GM12865 (cell line): Measurements from ENCODE around the gene FRMPD2.
"Not testable (repeated sequence)": the region's sequence is repeated elsewhere in the genome, so short reads cannot be mapped to it uniquely, and the experiment has no call there.

ENCODE experiments used
- DNase-seq: peaks from one replicate; pipeline ENCODE4 v3.0.0; 2010; ENCODE audit warnings: low read depth
- H3K4me3 ChIP-seq: 2 replicates; pipeline ENCODE4 v1.5.1; 2011; ENCODE audit warnings: mild to moderate bottlenecking, low read depth, low read length, control low read depth
- TF ChIP-seq, protein P1 (sequence below): IDR thresholded peaks from 2 replicates; pipeline ENCODE4 v1.5.1; 2011; ENCODE audit warnings: low read length, control low read depth, low read depth, inconsistent platforms; ENCODE audit not compliant: insufficient read depth; ENCODE audit errors: missing control alignments

FRMPD2 gene

GRCh38 chr10:48193556-48193955 is 80.9 kb downstream of the FRMPD2 start:
- no peak for DNase-seq
- TF ChIP-seq, protein P1, sequence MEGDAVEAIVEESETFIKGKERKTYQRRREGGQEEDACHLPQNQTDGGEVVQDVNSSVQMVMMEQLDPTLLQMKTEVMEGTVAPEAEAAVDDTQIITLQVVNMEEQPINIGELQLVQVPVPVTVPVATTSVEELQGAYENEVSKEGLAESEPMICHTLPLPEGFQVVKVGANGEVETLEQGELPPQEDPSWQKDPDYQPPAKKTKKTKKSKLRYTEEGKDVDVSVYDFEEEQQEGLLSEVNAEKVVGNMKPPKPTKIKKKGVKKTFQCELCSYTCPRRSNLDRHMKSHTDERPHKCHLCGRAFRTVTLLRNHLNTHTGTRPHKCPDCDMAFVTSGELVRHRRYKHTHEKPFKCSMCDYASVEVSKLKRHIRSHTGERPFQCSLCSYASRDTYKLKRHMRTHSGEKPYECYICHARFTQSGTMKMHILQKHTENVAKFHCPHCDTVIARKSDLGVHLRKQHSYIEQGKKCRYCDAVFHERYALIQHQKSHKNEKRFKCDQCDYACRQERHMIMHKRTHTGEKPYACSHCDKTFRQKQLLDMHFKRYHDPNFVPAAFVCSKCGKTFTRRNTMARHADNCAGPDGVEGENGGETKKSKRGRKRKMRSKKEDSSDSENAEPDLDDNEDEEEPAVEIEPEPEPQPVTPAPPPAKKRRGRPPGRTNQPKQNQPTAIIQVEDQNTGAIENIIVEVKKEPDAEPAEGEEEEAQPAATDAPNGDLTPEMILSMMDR = no peak
- H3K4me3 ChIP-seq = no peak overlapping the region

DNA sequence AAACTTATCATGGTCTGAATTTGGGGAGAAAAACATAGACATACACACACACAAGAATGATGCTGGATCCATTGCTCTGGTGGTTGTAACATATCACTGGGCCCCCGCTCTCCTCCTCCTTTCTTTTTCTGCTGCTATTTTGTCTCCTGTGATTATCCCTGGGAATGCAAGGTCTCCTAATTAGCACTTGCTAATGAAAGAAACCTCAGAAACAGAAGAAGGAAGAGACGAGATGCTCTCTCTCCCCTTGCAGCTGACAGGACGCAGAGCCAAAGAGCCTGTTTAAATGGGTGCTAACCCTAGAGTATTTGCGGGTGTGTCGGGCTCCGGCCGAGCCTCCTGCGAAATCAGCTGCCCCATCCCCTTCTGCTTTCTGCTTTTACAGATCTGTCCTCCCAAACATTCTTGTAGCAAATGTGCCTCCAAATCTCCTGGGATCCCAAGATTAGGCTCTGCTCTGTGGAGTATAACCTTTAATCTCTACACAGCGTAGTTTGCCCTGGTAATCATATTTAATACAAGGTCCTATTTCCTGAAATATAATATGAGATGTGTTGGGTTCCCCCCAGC is 81.5 kb downstream of the FRMPD2 start:
- TF ChIP-seq, protein P1 = no peak
- DNase-seq = no peak

DNA sequence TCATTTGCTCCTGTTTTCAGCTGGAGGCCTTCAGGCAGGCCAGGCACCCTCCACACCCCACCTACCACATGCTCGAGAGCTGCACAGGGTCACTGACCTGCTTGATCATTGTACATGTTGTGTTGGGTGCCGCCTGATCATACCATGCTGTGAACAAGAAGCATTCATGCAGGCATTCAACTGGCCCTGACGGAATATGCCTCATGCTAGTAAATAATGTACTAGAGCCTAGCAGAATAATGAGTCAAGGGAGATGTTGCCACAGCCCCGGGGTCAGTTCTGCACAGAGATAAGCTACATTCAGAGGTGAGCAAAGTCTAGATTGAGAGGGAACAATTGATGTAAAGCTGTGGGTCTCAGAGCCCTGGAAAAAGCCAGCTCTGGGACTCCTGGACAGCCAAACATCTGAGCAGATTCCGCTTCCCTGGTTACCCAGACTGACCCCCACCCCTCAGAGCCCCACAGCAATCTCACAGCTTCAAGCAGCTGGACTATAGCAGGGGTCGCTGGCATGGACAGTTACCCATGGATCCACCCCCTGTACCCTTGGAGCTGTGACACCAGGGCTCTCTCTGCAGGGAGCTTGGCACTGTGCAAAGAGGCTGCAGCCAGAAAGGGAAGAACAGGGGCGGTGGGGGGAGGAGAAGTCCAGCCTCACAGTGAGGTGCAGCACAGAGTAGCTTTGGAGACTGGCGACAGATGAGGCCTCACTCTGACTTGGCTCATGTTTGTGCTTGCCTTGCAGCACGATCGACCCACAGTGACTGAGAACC is 86.6 kb downstream of the FRMPD2 start:
- TF ChIP-seq, protein P1 = no peak
- no peak for DNase-seq
- no peak overlapping the region for H3K4me3 ChIP-seq

More for the DNA sequence above, 81.5 kb downstream of the FRMPD2 start:
- H3K4me3 ChIP-seq = no peak overlapping the region

GRCh38 chr10:48187126-48187525 is 87.4 kb downstream of the FRMPD2 start:
- TF ChIP-seq, protein P1 = no peak
- DNase-seq = no peak

GRCh38 chr10:48186264-48186804 is 88.2 kb downstream of the FRMPD2 start:
- DNase-seq, H3K4me3 ChIP-seq: not testable (repeated sequence)

More at GRCh38 chr10:48187126-48187525, 87.4 kb downstream of the FRMPD2 start:
- H3K4me3 ChIP-seq = no peak overlapping the region

DNA sequence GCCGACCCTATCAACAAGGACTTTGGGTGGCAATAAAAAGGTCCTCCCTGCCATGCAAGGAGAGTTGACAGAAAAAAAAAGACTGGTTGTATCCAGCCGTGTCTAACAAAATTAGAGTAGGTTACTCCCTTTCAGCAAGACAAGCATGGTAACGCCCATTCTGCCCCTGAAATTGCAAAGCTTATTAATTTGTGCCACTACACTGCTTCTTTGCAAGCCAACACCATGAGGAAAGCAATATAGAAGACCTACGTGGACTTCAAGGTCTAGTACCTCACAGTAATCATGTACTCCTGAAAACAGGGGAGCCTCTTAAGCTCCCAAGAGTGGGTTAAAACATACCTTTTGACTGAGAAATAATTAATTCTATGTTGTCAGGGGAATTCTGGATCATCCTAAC is 90.3 kb downstream of the FRMPD2 start:
- H3K4me3 ChIP-seq = no peak overlapping the region
- TF ChIP-seq, protein P1 = no peak
- DNase-seq = no peak

GRCh38 chr10:48172715-48173114 is 101.8 kb downstream of the FRMPD2 start:
- not testable (repeated sequence) for DNase-seq, H3K4me3 ChIP-seq

- DNase-seq, H3K4me3 ChIP-seq: not testable (repeated sequence)
Measured at GRCh38 chr10:48160670-48161069, 113.8 kb downstream of the FRMPD2 start.

DNA sequence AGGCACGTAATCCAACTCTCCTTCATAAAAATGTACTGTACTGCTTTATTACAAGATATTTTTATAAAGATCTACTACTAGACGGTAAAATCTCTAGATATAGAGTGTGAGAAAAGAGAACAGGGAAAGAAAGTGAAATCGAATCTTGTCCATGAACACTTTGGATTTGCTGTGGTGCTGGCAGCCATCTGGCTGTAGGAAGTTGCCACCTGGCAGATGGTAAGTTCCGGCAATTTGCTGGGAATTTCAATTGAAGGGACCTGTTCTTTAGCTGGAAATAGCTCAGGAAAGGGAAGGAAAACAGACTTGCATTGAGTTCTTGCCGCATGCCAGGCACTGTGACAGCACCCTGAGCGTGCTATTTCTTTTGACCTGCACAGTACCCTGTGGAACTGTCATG is 114.3 kb downstream of the FRMPD2 start:
- not testable (repeated sequence) for H3K4me3 ChIP-seq, DNase-seq

GRCh38 chr10:48154211-48155140 is 120.0 kb downstream of the FRMPD2 start:
- DNase-seq, H3K4me3 ChIP-seq: not testable (repeated sequence)

GRCh38 chr10:48147643-48148042 is 126.9 kb downstream of the FRMPD2 start:
- H3K4me3 ChIP-seq, DNase-seq: not testable (repeated sequence)
